ENCODE results near the gene KLF6. TPM values are rescaled to one million over a fixed set of nuclear protein-coding genes. Genes with fewer than 3 reads are reported as not detected.
A peak's percentile ranks its signal among the peaks of the same experiment; 100 is the strongest.

Gene KLF6
- total RNA-seq, 1 experiment from 2014 or later = 3.9 TPM

- peak; percentile 51 for DNase-seq (ENCODE audit: low spot score)
These were observed 26.4 kb upstream of the KLF6 start for GRCh38 chr10:3811291-3811870.

GRCh38 chr10:3808689-3809199 is 23.7 kb upstream of the KLF6 start:
- no peak for DNase-seq (ENCODE audit: low spot score)

- no peak for DNase-seq (ENCODE audit: low spot score)
These were observed 23.0 kb upstream of the KLF6 start for GRCh38 chr10:3807928-3808496.

- no peak for DNase-seq (ENCODE audit: low spot score)
These were observed 22.4 kb upstream of the KLF6 start for GRCh38 chr10:3807211-3807927.

GRCh38 chr10:3806603-3807002 is 21.6 kb upstream of the KLF6 start:
- peak; percentile 58 for DNase-seq (ENCODE audit: low spot score)

GRCh38 chr10:3805791-3806461 is 20.9 kb upstream of the KLF6 start:
- peak; percentile 31 for DNase-seq (ENCODE audit: low spot score)

- DNase-seq (ENCODE audit: low spot score) = peak; percentile 40
These were observed 20.3 kb upstream of the KLF6 start for GRCh38 chr10:3805201-3805790.

GRCh38 chr10:3803927-3804741 is 19.1 kb upstream of the KLF6 start:
- DNase-seq (ENCODE audit: low spot score) = no peak

GRCh38 chr10:3803295-3803926 is 18.4 kb upstream of the KLF6 start:
- DNase-seq (ENCODE audit: low spot score) = no peak

GRCh38 chr10:3802526-3803265 is 17.7 kb upstream of the KLF6 start:
- no peak for DNase-seq (ENCODE audit: low spot score)

GRCh38 chr10:3801558-3802192 is 16.7 kb upstream of the KLF6 start:
- no peak for DNase-seq (ENCODE audit: low spot score)

GRCh38 chr10:3800586-3800985 is 15.6 kb upstream of the KLF6 start:
- DNase-seq (ENCODE audit: low spot score) = no peak

- DNase-seq (ENCODE audit: low spot score) = no peak
These were observed 12.7 kb upstream of the KLF6 start for GRCh38 chr10:3797750-3798149.

GRCh38 chr10:3793553-3793952 is 8.5 kb upstream of the KLF6 start:
- no peak for DNase-seq (ENCODE audit: low spot score)

GRCh38 chr10:3792710-3793219 is 7.8 kb upstream of the KLF6 start:
- no peak for DNase-seq (ENCODE audit: low spot score)

- DNase-seq (ENCODE audit: low spot score) = no peak
These were observed 7.1 kb upstream of the KLF6 start for GRCh38 chr10:3791974-3792633.

GRCh38 chr10:3790858-3791257 is 5.8 kb upstream of the KLF6 start:
- no peak for DNase-seq (ENCODE audit: low spot score)

- no peak for DNase-seq (ENCODE audit: low spot score)
These were observed 5.3 kb upstream of the KLF6 start for GRCh38 chr10:3790272-3790671.

GRCh38 chr10:3789621-3790020 is 4.6 kb upstream of the KLF6 start:
- no peak for DNase-seq (ENCODE audit: low spot score)
